Measurements from ENCODE around the gene PCSK6.

DNA sequence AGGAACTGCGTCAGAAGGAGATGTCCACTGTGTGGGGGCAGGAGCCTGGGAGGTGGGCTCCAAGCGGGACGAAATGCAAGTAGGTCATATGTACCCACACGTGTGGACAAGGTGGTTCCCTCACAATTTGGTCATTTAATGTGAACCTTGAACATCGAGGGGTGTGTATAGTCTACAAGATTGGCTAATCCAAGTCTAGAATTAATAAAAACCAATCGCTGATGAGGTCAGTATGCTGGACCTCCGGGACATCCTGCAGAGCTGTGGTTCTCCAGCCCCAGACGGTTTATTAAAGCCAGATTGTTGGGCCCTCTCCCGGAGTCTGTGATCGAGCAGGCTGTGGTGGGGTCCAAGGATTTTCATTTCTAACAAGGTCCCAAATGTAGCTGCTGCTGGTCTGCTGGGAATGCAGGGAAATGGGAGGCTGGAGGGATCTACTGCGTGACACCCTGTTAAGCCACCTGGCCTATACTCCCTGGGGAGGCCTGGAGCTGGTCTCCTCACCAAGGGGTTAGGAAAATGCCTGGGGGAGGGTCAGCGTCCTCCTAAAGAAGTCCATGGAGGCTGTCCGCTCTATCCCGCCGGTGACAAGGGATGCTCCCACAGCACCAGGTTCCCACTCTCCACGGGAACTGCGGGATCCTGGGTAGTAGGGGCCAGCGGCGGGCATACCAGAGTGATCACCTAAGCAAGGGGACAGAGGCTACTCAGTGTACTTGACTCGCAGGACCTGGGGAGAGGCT is 25.1 kb downstream of the PCSK6 start:
- TF ChIP-seq CTCF (conservative IDR thresholded peaks at IDR 0.05; ENCODE audit: low read length) (no peak), EZH2phosphoT487 (IDR thresholded peaks at IDR 0.05; ENCODE audit: borderline replicate concordance) (no peak)
